ENCODE measurements around the gene ATPAF2.
"Not testable (repeated sequence)": the region's sequence is repeated elsewhere in the genome, so short reads cannot be mapped to it uniquely, and the experiment has no call there.

ATPAF2 gene

DNA sequence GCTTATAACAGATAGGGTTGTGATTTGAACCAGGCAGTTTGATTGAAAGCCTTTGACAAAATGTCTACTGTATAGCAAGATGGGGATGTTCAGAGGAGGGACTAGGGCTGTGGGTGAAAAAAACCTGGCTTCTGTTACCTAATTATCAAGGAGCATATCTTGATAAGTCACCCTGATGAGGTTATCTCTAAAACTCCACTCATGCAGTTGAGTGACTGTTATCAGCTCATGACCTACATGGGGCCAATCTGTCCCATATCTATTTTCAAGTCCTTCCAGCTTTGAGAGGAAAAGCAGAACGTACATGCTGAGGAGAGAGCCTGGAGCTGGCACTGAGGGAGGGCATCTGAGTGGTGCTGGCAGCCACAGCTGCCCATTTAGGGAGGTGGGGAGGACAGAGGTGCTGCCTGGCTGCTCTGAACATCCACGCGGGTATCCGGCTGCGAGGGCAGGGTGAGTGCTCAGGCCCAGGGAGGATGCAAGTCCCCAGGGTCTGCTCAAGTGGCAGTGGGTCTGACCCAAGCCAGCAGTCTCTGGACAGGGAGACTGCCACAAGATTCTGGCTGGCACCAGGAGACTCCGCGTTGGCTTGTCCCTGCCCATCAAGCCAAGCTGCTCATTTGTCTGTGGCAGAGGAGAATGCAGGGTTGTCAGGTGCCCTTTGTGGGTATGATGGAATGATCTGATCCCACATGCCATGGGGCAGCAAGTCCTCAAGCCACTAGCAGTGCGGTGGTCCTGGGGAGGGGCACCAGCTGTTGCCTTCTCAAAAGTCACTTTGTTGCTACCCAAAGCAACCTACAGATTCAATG, 29.2 kb downstream of the ATPAF2 start:
- DNase-seq (ENCODE audit: low read depth), result no peak

DNA sequence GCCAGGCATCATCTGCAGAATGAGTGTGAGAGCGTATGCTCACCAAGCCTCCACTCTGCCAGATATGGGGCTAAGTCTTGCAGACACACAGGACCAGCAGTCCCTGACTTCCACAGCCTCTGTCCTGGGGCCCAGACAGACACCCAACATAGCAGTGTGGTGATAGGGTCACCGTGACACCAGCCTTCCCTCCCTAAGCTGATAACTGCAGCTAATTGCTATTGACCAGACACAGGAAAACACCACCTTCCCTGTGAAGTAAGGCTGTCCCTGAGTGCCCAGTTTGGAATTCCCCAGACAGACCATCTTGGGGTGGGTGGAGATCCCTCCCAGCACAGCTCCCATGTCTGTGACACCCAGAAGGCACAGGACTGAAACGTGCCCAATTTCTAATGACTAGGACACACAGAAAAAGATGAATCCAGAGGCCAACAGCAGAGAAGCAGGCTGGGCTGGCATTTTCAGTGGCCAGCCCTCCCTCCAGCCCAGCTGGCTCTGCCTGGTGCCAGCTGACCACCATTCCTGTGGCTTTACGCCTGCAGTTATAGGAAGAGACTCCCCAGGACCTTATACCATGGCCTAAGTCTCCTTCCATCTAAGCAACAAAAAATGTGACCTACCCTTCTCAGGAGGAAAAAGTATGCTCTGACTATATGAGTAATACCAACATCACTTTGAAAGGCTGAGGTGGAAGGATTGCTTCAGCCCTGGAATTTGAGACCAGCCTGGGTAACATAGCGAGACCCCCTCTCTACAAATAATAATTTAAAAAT, 30.3 kb downstream of the ATPAF2 start:
- no peak for DNase-seq (ENCODE audit: low read depth)

DNA sequence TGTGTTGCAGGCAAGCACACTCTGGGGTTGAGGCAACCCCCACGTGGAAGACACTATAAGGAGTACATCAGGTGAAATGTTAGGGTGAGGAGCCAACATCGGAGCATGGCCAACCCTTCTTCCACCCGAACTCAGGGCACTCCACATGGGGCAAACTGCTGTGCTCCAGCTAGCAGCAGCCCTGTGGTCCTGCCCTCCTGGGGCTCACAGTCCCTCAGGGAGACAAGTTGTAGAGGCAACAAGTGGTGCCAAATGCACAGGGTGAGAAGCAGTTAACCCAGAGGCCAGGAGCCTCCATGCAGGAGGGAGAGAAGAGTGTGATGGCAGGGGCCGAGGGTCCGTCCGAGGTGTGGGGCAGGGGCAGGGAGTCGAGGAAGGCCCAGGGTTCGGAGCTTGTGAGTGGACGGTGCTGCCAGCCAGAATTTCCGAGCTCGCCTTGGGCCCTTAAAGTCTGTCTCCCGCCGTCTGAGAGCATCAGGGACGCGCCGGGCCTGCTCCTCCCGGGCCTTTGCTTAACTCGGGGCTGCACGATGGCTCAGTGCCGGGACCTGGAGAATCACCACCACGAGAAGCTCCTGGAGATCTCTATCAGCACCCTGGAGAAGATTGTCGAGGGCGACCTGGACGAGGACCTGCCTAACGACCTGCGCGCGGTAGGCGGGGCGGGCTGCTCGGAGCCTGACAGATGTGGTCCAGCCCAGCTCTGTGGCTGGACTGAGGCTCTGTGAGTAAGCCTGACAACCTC, 32.3 kb downstream of the ATPAF2 start:
- no peak for DNase-seq (ENCODE audit: low read depth)

DNA sequence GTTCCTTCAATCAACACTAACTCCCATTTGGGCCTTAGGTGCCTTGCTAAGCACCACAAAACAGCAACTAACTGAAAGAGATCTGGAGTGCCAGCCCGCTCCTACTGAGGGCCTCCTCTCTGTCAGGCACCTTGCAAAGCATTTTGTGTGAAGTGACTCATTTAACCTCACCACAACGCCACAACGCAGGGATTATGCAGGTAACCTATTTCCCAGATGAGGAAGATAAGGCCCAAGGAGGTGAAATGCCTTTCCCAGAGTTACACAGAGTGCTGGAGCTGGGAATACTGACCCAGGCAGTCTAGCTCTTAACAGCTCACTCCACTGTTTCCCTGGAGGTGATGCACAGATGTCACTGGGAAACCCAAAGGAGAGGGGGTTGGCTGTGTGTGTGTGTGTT, 33.5 kb downstream of the ATPAF2 start:
- no peak for DNase-seq (ENCODE audit: low read depth)

DNA sequence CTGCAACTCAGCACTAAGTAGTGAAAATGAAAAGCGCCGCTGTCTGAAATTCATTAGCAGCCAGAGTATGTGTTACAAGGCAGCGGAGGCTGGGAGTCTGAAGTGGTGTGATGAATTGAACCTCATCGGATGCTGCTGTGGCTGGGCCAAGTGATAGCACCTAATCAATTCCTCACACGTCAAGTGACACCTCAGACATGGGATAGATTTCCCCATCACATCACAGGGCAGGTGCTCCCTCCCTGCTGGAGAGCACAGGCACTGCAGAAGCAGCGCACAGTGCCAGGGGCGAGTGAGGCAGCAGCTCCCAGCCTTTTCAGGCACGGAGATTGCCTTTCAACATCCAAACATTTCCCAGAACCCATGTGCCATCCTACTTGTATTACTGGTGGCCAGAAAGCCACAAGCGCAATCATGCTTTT, 34.1 kb downstream of the ATPAF2 start:
- DNase-seq (ENCODE audit: low read depth), result no peak

DNA sequence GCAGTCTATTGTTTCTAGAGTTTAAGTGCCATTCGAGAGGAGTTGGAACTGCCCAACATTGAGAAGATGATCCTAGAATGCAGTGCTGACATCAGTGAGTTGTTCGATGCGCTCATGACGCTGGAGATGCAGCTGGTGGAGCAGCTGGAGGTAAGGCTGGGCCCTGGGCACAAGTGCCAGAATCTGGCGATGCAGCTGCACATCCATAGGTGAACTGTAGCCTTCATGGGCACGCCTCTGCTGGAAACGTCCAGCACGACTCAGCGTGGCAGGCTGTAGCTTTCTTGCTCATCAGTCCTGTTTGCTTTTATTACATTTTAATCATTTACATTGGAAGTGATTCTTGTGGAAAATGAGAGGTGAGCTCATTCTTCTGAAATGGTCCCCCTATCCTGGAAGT, 34.6 kb downstream of the ATPAF2 start:
- no peak for DNase-seq (ENCODE audit: low read depth)

DNA sequence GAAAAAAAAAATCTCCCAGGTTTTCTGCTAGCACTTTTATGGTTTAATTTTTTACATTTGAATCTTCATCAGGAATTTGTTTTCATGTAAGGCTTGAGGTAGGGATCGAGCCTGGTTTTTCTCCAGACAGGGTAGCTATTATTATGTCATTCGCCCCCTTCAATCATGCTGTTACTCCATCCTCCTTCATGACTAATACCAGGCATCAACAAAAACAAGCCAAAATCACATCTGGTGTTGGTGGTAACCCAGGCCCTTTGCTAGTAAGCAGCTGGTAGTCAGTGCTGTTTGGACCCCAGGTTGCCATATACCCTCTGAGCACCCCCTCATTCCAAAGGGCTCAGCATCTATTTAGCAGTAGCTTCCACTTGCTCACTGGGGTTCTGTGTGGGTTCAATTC, 36.8 kb downstream of the ATPAF2 start:
- no peak for DNase-seq (ENCODE audit: low read depth)

DNA sequence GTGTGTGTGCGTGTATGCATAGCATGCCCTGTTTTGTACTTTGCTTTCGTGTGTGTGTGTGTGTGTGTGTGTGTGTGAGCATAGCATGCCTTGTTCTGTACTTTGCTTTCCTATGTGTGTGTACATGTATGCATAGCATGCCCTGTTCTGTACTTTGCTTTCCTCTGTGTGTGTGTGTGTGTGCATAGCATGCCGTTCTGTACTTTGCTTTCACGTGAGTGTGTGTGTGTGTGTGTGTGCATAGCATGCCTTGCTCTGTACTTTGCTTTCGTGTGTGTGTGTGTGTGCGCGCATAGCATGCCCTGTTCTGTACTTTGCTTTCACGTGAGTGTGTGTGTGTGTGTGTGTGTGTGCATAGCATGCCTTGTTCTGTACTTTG, 38.9 kb downstream of the ATPAF2 start:
- no peak for DNase-seq (ENCODE audit: low read depth)

DNA sequence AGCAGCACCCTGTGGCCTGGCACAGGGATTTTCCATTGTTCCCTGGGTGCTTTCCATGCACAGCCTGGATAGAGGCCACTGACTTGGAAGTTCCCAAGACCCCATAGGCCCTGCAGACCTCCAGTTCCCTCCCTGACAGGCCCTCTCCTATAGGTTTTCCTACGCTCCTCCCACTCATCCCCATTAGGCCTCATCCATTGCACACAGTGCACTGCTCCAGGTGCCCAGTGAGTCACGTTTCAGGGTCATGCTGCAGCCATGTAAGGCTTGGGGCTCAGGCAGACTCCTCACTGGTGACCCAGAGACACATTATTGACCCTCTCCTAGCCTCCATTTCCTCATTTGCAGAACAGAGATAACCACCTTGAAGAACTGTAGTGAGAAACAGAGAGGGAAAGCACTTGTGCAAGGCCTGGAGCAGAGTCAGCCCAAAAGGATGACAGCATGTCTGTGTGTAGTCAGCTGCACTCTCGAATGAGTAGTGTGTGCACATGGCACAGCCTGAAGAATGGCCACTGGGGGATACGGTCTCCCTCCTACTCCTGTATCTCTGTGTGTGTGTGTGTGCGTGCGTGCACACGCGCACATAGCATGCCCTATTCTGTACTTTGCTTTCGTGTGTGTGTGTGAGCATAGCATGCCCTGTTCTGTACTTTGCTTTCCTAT, 39.5 kb downstream of the ATPAF2 start:
- no peak for DNase-seq (ENCODE audit: low read depth)

DNA sequence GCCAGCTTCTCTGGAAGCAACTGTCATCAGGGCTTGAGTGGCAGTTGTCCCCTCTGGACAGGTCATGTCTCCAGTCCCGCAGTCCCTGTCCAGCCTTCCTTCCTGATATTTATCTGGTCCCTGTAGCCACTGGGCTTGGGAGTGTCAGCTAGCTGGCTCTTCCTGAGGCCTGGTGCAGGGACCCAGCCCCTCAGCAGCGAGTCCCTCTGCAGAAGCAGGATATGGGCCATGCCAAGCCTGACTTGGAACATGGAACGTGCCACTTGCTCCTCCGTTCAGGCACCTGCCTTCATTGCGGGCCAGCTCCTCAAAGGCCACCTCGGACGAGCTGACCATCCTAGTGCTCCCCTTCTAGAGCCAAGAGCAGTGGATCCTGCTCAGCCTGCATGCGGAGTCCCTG, 40.0 kb downstream of the ATPAF2 start:
- DNase-seq (ENCODE audit: low read depth), result no peak

DNA sequence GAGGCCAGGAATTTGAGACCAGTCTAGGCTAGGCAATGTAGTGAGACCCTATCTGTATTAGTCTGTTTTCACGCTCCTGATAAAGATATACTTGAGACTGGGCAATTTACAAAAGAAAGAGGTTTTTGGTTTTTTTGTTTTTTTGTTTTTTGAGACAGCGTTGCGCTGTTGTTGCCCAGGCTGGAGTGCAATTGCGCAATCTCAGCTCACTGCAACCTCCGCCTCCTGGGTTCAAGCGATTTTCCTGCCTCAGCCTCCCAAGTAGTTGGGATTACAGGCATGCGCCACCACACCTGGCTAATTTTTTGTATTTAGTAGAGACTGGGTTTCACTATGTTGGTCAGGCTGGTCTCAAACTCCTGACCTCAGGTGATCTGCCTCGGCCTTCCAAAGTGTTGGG, 43.1 kb downstream of the ATPAF2 start:
- not testable (repeated sequence) for DNase-seq (ENCODE audit: low read depth)

DNA sequence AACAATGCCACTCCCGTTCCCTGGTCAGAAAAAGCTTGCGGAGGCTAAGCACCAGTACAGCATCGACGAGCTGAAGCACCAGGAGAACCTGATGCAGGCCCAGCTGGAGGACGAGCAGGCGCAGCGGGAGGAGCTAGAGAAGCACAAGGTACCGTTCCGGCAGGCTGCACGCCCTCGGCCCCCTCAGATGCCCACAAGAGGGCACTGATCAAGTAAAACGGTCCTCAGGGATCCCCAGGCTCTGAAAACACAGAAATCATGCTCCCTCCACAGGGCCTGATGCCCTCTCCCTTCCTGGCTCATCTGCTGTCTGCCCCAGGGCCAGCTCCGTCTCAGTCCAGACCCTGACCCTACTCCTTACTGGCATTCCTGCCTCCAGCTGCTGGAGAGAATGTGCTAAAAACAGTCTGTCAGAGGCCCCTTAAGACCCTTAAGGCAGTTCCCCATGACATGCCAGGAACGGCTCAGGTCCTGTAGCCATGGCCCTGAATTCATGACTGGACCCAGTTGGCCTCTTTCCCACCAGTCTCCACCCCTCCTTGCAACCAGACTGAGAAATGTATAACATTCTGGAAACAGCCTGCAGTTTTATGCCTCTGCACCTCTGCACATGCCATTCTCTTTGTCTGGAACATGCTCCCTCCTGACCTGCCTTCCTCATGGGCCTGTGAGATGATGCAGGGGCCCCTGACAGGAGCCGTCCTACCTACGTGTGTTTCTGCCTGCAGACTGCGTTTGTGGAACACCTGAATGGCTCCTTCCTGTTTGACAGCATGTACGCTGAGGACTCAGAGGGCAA, 44.5 kb downstream of the ATPAF2 start:
- peak; percentile 6 for DNase-seq (ENCODE audit: low read depth)

DNA sequence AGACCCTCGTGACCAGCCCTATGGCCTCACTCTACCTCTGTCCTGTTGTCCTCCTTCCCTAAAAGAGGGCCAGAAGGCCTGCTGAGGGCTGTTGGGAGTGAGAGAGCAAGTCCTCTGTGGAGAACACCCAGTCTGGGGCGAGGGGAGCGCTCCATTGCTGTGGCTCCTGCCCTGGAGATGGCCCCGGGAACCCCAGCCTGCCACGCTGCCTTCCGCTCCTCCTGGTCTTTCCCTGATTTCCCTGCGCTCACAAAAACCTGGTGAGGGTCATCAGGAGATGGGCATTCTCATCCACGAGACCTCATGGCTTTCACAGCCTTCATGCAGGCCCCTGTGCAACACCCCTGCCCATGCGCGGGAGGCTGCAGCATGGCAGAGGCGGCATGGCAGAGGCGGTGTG, 45.1 kb downstream of the ATPAF2 start:
- no peak for DNase-seq (ENCODE audit: low read depth)

DNA sequence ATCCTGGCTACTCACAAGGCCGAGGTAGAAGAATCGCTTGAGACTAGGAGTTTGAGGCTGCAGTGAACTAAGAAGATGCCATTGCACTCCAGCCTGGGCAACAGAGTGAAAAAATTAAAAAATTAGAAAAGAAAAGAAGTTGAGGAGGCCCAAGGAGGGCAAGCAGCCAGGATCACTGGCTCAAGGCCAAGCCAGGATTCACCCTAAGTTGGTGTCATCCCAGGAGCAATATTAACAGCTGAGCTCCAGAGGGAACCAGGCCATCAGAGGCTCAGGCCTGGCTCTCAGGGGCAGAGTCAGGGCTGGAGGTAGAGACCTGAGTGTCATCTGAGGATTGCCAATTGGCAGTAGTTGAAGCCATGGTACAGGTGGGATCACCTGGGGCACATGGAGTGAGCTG, 45.6 kb downstream of the ATPAF2 start:
- no peak for DNase-seq (ENCODE audit: low read depth)

DNA sequence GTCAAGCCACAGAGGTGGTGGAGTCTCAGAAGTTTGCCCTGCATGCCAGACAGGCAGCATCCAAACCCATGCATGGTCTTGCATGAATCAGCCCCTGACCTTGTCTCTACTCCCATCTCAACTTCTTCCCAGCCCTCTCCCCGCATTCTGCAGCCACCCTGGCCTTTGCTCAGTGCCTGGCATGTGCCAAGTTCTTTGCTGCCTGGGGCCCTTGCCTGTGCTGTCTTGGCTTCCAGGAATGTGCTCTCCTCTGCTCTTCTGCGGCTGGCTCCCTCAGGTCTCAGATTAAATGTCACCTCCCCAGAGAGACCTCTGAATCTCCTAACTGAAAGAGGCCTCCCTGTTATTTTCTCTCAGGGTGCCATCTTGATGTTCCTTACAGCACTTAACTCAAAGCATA, 48.7 kb downstream of the ATPAF2 start:
- no peak for DNase-seq (ENCODE audit: low read depth)

DNA sequence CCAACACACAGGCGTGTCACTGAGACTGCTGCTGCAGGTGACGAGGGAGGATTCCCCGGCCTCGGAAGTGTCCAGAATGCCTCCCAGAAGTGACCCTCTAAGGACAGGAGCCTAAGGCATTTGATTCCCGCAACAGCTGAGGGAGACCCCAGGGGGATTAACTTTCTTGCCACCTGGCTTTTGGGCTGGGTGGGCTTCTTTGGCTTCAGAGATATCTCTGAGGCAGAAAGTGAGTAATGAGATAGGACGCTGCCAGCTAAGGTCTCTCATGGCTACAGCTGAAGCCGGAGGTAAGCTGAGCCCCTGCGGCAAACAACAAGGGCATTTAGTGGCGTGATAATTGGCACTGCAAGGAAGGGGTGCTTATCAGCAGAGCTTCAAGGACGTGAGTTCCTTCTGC, 49.4 kb downstream of the ATPAF2 start:
- no peak for DNase-seq (ENCODE audit: low read depth)

DNA sequence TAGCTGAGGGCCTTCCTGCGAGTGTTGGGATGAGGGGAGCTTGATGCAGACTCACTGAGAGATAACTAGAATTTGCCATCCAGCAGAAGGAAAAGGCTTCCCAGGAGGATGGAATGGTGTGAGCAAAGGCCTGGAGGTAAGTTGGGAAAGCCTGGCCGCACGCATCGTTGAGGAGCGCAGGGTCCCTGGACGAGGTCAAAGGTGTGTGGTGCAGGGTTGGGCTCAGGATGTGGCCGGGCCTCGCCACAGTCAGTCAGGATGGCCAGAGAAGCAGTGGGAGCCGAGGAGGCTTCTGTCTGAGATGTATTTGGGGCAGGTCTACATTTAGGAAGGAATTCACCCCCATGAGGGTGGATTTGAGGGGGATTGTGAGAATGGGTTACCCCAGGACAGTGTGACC, 49.9 kb downstream of the ATPAF2 start:
- no peak for DNase-seq (ENCODE audit: low read depth)

DNA sequence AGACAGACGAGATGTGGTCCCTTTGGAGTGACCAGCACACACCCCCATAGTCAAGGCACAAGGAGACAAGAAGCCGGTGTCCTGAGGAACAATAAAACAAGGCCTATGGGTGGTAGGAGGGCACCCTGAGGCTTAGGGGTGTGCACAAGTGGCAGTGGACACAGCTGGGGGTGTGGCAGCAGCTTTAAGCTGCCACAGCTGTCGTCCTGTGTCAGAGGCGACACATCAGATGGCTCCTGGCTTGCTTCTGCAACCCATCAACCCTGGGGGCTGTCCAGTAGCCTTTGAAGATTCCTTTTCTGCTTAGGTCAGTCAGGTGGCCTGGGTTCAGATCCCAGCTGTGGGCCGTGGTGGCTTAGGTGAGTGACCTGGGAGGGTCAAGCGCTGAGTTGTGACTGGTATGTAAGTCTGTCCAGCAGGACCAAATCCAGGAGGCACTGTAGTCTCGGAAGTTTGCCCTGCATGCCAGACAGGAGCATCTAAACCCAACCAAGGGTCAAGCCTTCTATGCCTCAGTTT, 50.5 kb downstream of the ATPAF2 start:
- no peak for DNase-seq (ENCODE audit: low read depth)

DNA sequence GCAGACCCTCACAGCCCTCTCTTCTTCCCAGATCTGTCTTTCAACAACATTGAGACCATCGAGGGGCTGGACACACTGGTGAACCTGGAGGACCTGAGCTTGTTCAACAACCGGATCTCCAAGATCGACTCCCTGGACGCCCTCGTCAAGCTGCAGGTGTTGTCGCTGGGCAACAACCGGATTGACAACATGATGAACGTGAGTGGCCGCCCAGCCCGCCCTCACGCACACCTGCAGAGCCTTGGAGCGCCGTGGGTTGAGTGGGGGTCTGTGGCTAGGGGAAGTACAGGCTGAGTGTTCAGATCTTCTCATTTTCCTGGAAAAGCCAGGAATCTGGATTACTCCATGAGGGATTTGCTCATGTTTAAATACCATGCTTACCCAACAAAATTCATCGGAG, 51.1 kb downstream of the ATPAF2 start:
- DNase-seq (ENCODE audit: low read depth), result no peak

DNA sequence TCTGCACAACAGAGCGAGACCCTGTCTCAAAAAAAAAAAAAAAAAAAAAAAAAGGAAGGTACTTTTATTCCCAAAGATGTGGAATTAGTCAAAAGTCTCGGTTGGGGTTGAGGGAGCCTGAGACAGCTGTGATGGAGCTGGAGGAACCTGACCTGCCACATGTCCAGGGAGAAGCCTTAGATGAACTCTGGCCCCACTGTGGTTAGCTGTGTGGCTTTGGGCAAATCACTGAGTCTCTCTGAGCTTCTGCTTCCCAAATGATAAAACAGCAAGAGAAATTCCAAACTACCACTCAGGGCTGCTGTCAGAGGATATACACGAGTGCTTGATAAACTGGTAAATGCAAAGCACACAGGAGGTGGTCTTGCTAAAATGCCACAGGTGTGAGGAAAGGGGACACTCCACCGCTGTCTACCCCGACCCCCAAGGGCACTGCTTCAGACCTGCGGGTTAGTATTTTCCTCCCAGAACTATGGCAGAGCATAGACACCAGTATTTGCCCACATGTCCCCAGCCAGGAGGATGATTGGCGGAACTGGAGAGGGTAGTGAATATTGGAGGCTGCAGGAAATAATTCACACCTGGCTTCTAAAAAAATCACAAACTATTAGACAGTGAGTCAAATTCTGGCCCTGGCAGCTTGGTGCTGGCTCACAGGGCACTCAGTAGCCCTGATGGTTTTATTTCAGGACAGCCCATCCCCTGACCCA, 51.6 kb downstream of the ATPAF2 start:
- no peak for DNase-seq (ENCODE audit: low read depth)

DNA sequence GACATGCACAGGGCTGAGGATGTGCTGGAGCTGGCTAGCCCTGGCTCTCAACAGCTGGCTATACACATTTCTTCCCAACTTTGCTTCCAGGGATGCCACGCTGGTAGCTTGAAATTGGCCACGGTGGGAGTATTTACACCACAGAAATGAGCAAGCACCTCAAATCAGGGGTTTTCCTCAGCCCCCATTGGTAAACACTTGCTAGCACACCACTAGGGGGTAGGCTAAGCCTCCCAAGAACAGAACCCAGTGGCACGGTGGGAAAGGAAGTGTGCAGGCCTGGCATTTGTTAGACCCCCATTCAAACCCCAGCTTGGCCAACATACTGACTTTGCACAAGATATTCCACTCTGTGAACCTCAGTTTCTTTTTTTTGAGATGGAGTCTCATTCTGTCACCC, 53.4 kb downstream of the ATPAF2 start:
- DNase-seq (ENCODE audit: low read depth), result no peak

Measured in activated T-cell treated with anti-CD3 and anti-CD28 coated beads for 1 hour (primary cell).